PFSK-1 (cell line): ENCODE results near the gene ANGPTL4.

Source experiments
- POLR2AphosphoS5 ChIP-seq: IDR thresholded peaks from 2 replicates; pipeline ENCODE4 v1.6.1; 2012; ENCODE audit warnings: low read depth, mild to moderate bottlenecking, control low read depth, low read length, moderate library complexity
- SIN3A ChIP-seq: IDR thresholded peaks from 2 replicates; pipeline ENCODE4 v1.6.1; 2012; ENCODE audit warnings: mild to moderate bottlenecking, low read length, moderate library complexity, borderline replicate concordance; ENCODE audit not compliant: insufficient read depth
- TAF1 ChIP-seq: IDR thresholded peaks from 2 replicates; pipeline ENCODE4 v1.6.1; 2012; ENCODE audit warnings: low read length, control low read depth, borderline replicate concordance; ENCODE audit not compliant: insufficient read depth
- TF ChIP-seq, protein P1 (sequence below), 2 experiments: IDR thresholded peaks; 2 replicates each; pipeline versions ENCODE4 v1.6.1 to v1.8.0; 2011 to 2012; ENCODE audit warnings: low read depth in 2 of 2, low read length in 2 of 2, control low read depth in 1 of 2, inconsistent platforms in 1 of 2, mild to moderate bottlenecking in 1 of 2, moderate library complexity in 1 of 2; ENCODE audit not compliant: insufficient read depth in 1 of 2

DNA sequence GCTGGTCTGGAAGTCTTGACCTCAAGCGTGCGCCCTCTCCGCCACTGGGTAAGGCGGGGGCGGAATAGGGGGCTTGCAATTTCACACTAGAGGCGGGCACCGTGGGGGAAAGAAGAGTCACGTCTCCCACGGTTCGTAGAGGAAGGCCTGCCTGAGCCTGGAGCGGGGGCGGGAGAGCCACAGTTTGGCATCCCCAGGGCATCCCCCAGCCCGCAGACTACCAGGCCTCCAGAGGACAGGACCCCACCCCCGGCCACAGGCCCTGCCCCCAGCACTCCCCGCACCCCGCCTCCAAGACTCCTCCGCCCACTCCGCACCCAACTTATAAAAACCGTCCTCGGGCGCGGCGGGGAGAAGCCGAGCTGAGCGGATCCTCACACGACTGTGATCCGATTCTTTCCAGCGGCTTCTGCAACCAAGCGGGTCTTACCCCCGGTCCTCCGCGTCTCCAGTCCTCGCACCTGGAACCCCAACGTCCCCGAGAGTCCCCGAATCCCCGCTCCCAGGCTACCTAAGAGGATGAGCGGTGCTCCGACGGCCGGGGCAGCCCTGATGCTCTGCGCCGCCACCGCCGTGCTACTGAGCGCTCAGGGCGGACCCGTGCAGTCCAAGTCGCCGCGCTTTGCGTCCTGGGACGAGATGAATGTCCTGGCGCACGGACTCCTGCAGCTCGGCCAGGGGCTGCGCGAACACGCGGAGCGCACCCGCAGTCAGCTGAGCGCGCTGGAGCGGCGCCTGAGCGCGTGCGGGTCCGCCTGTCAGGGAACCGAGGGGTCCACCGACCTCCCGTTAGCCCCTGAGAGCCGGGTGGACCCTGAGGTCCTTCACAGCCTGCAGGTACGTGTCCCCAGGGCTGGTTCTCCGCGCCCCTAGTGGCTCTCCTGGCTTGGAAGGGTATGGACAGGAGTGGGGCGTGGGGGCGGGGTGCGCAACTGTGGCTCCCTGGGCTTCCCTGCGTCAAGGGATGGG lies at the start of gene ANGPTL4:
- TF ChIP-seq TAF1, result no peak
- TF ChIP-seq, protein P1, sequence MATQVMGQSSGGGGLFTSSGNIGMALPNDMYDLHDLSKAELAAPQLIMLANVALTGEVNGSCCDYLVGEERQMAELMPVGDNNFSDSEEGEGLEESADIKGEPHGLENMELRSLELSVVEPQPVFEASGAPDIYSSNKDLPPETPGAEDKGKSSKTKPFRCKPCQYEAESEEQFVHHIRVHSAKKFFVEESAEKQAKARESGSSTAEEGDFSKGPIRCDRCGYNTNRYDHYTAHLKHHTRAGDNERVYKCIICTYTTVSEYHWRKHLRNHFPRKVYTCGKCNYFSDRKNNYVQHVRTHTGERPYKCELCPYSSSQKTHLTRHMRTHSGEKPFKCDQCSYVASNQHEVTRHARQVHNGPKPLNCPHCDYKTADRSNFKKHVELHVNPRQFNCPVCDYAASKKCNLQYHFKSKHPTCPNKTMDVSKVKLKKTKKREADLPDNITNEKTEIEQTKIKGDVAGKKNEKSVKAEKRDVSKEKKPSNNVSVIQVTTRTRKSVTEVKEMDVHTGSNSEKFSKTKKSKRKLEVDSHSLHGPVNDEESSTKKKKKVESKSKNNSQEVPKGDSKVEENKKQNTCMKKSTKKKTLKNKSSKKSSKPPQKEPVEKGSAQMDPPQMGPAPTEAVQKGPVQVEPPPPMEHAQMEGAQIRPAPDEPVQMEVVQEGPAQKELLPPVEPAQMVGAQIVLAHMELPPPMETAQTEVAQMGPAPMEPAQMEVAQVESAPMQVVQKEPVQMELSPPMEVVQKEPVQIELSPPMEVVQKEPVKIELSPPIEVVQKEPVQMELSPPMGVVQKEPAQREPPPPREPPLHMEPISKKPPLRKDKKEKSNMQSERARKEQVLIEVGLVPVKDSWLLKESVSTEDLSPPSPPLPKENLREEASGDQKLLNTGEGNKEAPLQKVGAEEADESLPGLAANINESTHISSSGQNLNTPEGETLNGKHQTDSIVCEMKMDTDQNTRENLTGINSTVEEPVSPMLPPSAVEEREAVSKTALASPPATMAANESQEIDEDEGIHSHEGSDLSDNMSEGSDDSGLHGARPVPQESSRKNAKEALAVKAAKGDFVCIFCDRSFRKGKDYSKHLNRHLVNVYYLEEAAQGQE (IDR thresholded peaks at IDR 0.05; ENCODE audit: insufficient read depth in 1 of 2, low read depth in 2 of 2, low read length in 2 of 2), result no peak
- TF ChIP-seq SIN3A, result no peak
- TF ChIP-seq POLR2AphosphoS5, result no peak
